ENCODE results near the gene GMCL2. TPM values are rescaled to one million over a fixed set of nuclear protein-coding genes. Genes with fewer than 3 reads are reported as not detected.
"Not testable (repeated sequence)": the region's sequence is repeated elsewhere in the genome, so short reads cannot be mapped to it uniquely, and the experiment has no call there.

The GMCL2 gene
- total RNA-seq, 2 experiments from 2014 or later, result not detected

DNA sequence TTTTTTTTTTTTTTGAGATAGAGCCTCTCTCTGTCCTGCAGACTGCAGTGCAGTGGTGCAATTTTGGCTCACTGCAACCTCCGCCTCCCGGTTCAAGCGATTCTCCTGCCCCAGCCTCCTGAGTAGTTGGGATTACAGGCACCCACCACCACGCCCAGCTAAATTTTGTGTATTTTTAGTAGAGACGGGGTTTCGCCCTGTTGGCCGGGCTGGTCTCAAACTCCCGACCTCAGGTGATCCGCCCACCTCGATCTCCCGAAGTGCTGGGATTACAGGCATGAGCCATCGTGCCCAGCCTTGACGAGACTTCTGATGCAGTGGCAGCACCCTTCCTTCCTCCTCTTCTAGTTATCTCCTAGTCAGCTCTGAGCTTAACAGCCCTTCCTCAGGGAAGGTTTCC lies 41.9 kb upstream of the GMCL2 start:
- H3K9me3 Mint-ChIP-seq, DNase-seq, POLR2A ChIA-PET, H3K4me3 Mint-ChIP-seq, H3K27me3 Mint-ChIP-seq, H3K27ac Mint-ChIP-seq: not testable (repeated sequence)
- H3K4me1 Mint-ChIP-seq, result peaks cover 57% of the 10 kb centered on the region
- CTCF ChIA-PET, result interaction anchor here (0.5 to 2.0 kb wide), 3 partner anchors 8 to 25 kb away, joined by 3 to 6 read pairs (median 3); partner anchors contain the start of gene HNRNPAB
- peaks cover 59% of the 10 kb centered on the region for H3K36me3 Mint-ChIP-seq (ENCODE audit: low read depth)

DNA sequence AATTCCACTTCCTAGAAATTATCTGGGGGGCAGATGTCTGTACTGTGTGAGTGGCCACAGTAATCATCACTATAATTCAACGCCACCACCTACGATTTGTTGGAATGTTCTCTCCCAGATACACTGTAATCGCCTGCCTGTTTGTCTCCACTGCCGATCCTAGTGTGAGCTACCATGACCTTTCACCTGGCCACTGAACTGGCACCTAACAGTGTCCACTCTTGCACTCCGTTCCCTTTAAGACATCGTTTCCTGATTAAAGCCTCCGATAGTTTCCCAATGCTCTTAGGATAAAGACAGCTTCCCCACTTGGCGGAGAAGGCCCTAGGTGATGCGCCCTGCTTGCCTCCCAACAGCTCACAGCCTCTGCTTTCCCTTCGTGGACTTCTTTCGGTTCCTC lies 41.4 kb upstream of the GMCL2 start:
- CTCF ChIA-PET, result interaction anchor here (1.3 kb wide), 1 partner anchor 24 kb away, joined by 3 read pairs; the partner anchor contains the start of gene HNRNPAB
- Mint-ChIP-seq H3K36me3 (ENCODE audit: low read depth) (peaks cover 62% of the 10 kb centered on the region), H3K27ac (no peak overlapping the region), H3K4me1 (peaks cover 54% of the 10 kb centered on the region), H3K9me3 (no peaks in the 10 kb centered on the region), H3K27me3 (no peaks in the 10 kb centered on the region), H3K4me3 (no peak overlapping the region)
- DNase-seq, result no peak
- POLR2A ChIA-PET, result no interaction called here

DNA sequence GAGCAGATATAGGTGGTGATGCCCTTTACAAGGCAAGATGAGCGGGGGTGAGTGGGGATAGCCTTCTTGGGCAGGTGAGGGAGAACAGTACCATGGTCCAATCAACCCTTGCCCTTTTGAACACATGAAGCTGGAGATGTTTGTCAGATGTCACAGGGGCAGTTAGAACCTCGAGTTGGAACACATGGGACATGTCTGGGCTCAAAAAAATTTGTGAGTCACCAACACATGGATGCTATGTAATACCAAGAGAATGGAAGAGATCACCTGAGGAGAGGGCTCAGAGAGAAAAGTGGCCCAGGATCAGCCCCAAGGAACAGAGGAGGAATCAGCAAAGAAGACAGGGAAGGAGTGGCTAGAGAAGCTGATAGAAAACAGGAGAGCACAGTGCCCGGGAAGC lies 40.8 kb upstream of the GMCL2 start:
- no peak for DNase-seq
- Mint-ChIP-seq H3K4me1 (peaks cover 52% of the 10 kb centered on the region), H3K36me3 (ENCODE audit: low read depth) (peaks cover 67% of the 10 kb centered on the region), H3K9me3 (no peaks in the 10 kb centered on the region), H3K27me3 (no peaks in the 10 kb centered on the region), H3K4me3 (no peak overlapping the region), H3K27ac (no peak overlapping the region)
- POLR2A ChIA-PET, result no interaction called here
- CTCF ChIA-PET, result interaction anchor here (1.3 to 1.6 kb wide), 2 partner anchors 10 to 23 kb away, joined by 3 to 6 read pairs; partner anchors contain the start of gene HNRNPAB

DNA sequence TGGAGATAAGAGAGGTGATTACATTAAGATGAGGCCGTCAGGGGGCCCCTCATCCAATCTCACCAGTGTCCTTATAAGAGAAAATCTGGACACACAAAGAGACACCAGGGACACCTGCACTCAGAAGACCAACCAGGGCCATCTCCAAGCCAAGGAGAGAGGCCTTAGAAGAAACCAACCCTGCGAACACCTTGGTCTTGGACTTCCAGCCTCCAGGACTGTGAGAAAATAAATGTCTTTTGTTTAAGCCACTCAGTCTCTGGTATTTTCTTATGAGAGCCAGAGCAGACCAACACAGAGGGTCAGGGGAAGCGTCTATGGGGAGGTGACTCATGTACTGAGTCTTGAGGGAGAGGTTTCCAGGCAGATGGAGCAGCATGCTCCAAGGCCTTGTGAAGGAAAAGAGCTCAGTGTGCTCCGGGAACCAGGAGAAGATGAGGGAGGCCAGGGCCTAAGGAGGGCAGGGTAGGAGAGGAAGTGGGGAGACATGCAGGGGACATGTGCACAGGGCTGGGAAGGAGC lies 40.0 kb upstream of the GMCL2 start:
- H3K36me3 Mint-ChIP-seq (ENCODE audit: low read depth), result peaks cover 68% of the 10 kb centered on the region
- ChIA-PET CTCF (interaction anchor here (1.6 to 2.3 kb wide), 2 partner anchors 11 to 12 kb away, joined by 5 to 6 read pairs; no protein-coding TSS in a partner anchor), POLR2A (no interaction called here)
- H3K27me3 Mint-ChIP-seq, result no peaks in the 10 kb centered on the region
- no peak for DNase-seq
- H3K4me3 Mint-ChIP-seq, result no peak overlapping the region
- no peak overlapping the region for H3K27ac Mint-ChIP-seq
- H3K4me1 Mint-ChIP-seq, result peaks cover 51% of the 10 kb centered on the region
- H3K9me3 Mint-ChIP-seq, result no peaks in the 10 kb centered on the region

DNA sequence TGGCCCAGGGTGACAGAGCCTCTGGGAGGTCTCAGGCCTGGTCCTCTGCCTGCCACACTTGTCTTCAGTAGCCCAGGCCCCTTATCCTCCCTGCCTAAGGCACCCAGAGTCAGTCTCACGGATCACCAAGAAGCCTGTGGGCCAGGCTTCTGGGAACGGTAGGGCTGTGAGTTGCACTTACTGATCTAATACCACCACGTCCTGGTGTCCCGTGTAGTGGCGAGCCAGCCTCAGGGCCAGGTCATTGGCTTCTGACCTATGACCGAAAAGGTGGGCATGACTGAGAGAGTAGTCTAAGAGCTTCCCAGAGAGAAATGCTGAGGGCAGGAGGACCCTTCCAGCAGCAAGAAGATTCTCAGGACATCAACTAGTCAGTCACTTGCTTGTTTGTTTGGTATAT lies 38.0 kb upstream of the GMCL2 start:
- H3K36me3 Mint-ChIP-seq (ENCODE audit: low read depth), result peaks cover 64% of the 10 kb centered on the region
- no peaks in the 10 kb centered on the region for H3K27me3 Mint-ChIP-seq
- H3K9me3 Mint-ChIP-seq, result no peaks in the 10 kb centered on the region
- CTCF ChIA-PET, result interaction anchor here (1.3 to 2.3 kb wide), 2 partner anchors 10 kb away, joined by 4 to 5 read pairs; no protein-coding TSS in a partner anchor
- no peak overlapping the region for H3K27ac Mint-ChIP-seq
- no peak overlapping the region for H3K4me3 Mint-ChIP-seq
- H3K4me1 Mint-ChIP-seq, result peaks cover 44% of the 10 kb centered on the region
- DNase-seq, result no peak
- POLR2A ChIA-PET, result no interaction called here

DNA sequence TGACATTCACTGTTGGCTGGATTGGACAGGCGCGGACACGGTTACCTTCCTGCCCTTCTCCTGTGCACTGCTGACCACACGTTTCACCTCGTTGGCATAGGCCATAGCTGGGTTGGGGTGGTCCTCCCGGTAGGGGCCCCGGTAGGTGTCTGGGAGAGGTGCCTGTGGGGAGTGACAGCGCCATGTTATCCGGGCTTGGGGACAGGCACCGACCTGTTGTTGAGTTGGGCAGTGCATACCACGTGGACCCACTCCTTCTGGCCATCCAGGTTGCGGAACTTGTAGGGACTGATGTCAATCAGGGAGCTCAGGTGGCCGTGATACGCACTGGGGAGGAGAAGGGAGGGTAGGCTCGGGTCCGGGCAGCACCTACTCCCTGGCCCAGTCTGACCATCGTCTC lies 37.2 kb upstream of the GMCL2 start:
- DNase-seq, result no peak
- no peaks in the 10 kb centered on the region for H3K27me3 Mint-ChIP-seq
- ChIA-PET POLR2A (no interaction called here), CTCF (interaction anchor here (0.7 to 1.3 kb wide), 2 partner anchors 11 to 12 kb away, joined by 3 to 4 read pairs; no protein-coding TSS in a partner anchor)
- H3K4me1 Mint-ChIP-seq, result peaks cover 36% of the 10 kb centered on the region
- no peaks in the 10 kb centered on the region for H3K9me3 Mint-ChIP-seq
- H3K36me3 Mint-ChIP-seq (ENCODE audit: low read depth), result peaks cover 58% of the 10 kb centered on the region
- H3K27ac Mint-ChIP-seq, result no peak overlapping the region
- no peak overlapping the region for H3K4me3 Mint-ChIP-seq

DNA sequence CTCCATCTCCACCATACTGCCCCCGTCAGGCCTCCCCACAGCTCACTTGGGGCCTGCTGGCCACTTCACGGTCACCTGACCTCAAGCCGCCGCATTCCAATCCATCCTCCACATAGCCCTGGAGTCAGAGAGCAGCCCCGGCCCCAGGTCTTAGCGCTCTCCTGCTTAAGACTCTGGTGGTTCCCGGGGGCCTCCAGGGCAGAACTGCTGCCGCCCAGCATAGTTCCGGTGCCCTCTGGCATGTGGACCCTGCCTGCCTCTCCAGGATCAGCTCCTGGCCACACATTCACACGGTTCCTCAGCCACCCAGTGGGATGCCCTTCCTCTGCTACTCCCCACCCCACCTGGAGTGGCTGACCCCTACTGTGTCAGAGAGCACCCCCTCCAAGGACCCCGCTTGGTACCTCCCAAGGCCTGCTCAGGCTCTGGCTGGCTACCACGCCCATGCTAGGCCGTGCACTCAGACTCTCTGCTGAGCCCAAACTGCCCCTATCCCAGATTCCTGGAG lies 36.7 kb upstream of the GMCL2 start:
- no peak overlapping the region for H3K27ac Mint-ChIP-seq
- no peak for DNase-seq
- peaks cover 32% of the 10 kb centered on the region for H3K4me1 Mint-ChIP-seq
- ChIA-PET POLR2A (no interaction called here), CTCF (interaction anchor here (1.3 kb wide), 1 partner anchor 11 kb away, joined by 4 read pairs; no protein-coding TSS in a partner anchor)
- no peak overlapping the region for H3K4me3 Mint-ChIP-seq
- peaks cover 57% of the 10 kb centered on the region for H3K36me3 Mint-ChIP-seq (ENCODE audit: low read depth)
- H3K9me3 Mint-ChIP-seq, result no peaks in the 10 kb centered on the region
- no peaks in the 10 kb centered on the region for H3K27me3 Mint-ChIP-seq

DNA sequence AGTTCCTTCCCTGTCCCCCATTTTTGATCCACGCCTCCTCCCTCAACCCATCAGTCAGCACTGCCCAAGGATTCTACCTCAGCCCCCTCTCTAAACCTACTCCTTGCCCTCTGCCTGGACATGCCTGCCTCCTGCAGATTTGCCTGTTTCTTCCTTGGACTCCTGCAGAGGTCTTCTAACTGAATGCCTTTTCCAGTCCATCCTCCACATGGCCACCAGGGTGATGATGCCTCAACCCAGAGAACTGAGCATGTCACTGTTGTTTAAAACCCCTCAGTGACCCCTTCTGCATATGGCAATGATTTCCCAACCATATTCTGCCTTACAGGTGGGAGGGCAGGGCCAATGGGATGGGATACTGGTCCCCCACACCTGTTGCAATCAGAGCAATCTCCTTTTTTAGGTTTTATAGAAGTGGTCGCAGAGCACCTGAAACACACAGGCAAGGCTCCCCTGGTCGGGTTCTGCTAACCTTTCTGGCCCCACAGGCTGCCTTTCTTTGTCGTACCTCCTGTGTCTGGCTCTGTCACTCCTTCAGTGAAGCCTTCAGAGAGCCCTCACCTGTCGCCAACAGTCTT lies 36.1 kb upstream of the GMCL2 start:
- Mint-ChIP-seq H3K9me3 (no peaks in the 10 kb centered on the region), H3K36me3 (ENCODE audit: low read depth) (peaks cover 56% of the 10 kb centered on the region), H3K27ac (peak overlapping the region; percentile 15), H3K4me1 (peaks cover 29% of the 10 kb centered on the region), H3K27me3 (no peaks in the 10 kb centered on the region), H3K4me3 (no peak overlapping the region)
- ChIA-PET CTCF (no interaction called here), POLR2A (no interaction called here)
- no peak for DNase-seq

DNA sequence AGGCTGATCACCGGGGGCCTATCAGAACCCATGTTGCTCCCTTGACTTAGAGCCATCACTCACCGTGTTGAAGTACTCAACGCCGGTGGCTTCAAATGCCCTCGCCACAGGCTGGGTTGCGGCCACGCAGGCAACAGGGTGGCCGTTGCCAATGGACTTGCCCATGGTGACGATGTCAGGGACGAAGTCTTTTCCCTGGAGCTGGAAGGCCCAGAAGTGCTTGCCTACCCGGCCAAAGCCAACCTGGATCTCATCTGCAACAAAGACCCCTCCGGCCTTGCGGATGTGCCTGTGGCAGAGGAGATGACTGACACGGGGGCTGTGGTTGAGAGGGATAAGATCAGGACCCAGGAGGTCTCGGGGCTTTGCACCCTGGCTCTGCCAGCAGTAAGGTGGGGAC lies 35.1 kb upstream of the GMCL2 start:
- H3K4me3 Mint-ChIP-seq, result no peak overlapping the region
- no peaks in the 10 kb centered on the region for H3K9me3 Mint-ChIP-seq
- peaks cover 20% of the 10 kb centered on the region for H3K4me1 Mint-ChIP-seq
- POLR2A ChIA-PET, result interaction anchor here (0.5 kb wide), 1 partner anchor 78 kb away, joined by 3 read pairs; no protein-coding TSS in a partner anchor
- H3K36me3 Mint-ChIP-seq (ENCODE audit: low read depth), result peaks cover 50% of the 10 kb centered on the region
- DNase-seq, result no peak
- no peaks in the 10 kb centered on the region for H3K27me3 Mint-ChIP-seq
- no peak overlapping the region for H3K27ac Mint-ChIP-seq
- CTCF ChIA-PET, result interaction anchor here (1.5 kb wide), 1 partner anchor 8 kb away, joined by 6 read pairs; no protein-coding TSS in a partner anchor

DNA sequence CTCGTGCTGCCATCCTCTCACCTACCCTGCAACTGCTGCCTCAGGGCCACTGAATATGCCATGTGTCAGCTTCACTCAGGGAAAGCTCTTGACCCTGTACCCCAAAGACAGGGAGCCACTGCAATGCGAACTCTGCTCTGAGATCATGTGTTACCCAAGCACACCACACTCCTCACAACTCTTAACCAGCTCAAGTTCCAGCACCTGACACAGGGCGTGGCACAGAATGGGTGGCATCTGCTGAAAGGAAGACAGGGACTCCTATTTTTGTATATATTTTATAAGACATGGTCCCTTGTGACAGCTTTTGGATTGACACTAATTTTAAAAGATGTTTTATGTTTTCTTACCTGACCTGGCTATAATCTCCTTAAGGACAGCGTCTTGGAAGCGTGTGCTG lies 34.7 kb upstream of the GMCL2 start:
- CTCF ChIA-PET, result interaction anchor here (1.5 kb wide), 1 partner anchor 8 kb away, joined by 6 read pairs; no protein-coding TSS in a partner anchor
- H3K27ac Mint-ChIP-seq, result peak overlapping the region; percentile 36
- POLR2A ChIA-PET, result interaction anchor here (0.5 kb wide), 1 partner anchor 78 kb away, joined by 3 read pairs; no protein-coding TSS in a partner anchor
- H3K4me1 Mint-ChIP-seq, result peaks cover 17% of the 10 kb centered on the region
- no peak for DNase-seq
- peaks cover 46% of the 10 kb centered on the region for H3K36me3 Mint-ChIP-seq (ENCODE audit: low read depth)
- no peak overlapping the region for H3K4me3 Mint-ChIP-seq
- H3K9me3 Mint-ChIP-seq, result no peaks in the 10 kb centered on the region
- H3K27me3 Mint-ChIP-seq, result no peaks in the 10 kb centered on the region

DNA sequence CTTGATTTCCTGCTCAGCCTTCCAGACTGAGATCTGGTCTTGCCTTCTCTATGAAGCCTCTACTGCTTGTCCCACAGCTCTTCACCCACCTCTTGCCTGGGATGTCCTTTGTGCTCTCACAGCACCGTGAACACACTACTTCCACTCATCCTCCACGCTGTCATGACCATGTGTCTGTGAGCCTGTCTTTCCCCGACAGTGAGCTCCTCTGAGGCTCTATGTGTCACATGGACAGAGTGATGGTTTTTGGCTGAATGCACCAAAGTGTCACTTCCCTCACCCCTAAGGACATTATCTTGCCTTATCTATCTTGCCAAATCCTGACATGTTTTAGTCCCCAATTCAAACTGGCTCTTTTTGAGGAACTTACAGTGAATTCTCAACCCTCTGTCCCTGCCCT lies 34.1 kb upstream of the GMCL2 start:
- Mint-ChIP-seq H3K4me3 (no peak overlapping the region), H3K9me3 (no peaks in the 10 kb centered on the region), H3K27me3 (no peaks in the 10 kb centered on the region), H3K36me3 (ENCODE audit: low read depth) (peaks cover 46% of the 10 kb centered on the region), H3K27ac (peak overlapping the region; percentile 36), H3K4me1 (peaks cover 16% of the 10 kb centered on the region)
- CTCF ChIA-PET, result interaction anchor here (1.5 kb wide), 1 partner anchor 9 kb away, joined by 6 read pairs; no protein-coding TSS in a partner anchor
- POLR2A ChIA-PET, result no interaction called here
- no peak for DNase-seq

DNA sequence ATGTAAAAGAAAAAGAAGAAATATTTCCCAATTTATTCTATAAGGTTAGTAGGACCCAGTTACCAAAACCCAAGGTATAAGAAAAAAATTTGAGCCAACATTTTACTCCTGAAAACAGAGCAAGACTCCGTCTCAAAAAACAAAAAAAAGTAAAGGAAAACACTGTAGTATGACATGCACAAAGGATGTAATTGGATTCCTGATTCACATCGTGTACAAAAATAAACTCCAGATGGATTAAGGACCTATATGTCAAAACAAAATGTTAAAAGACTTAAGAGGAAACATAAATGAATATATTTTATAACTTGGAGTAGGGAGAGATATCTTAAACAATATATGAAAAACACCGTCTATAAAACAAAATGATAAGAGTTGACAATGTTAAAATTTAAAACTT lies 31.7 kb upstream of the GMCL2 start:
- no peak for DNase-seq
- H3K27me3 Mint-ChIP-seq, result no peaks in the 10 kb centered on the region
- CTCF ChIA-PET, result no interaction called here
- peaks cover 57% of the 10 kb centered on the region for H3K36me3 Mint-ChIP-seq (ENCODE audit: low read depth)
- peaks cover 17% of the 10 kb centered on the region for H3K4me1 Mint-ChIP-seq
- H3K4me3 Mint-ChIP-seq, result no peak overlapping the region
- H3K9me3 Mint-ChIP-seq, result no peaks in the 10 kb centered on the region
- no peak overlapping the region for H3K27ac Mint-ChIP-seq
- POLR2A ChIA-PET, result no interaction called here

DNA sequence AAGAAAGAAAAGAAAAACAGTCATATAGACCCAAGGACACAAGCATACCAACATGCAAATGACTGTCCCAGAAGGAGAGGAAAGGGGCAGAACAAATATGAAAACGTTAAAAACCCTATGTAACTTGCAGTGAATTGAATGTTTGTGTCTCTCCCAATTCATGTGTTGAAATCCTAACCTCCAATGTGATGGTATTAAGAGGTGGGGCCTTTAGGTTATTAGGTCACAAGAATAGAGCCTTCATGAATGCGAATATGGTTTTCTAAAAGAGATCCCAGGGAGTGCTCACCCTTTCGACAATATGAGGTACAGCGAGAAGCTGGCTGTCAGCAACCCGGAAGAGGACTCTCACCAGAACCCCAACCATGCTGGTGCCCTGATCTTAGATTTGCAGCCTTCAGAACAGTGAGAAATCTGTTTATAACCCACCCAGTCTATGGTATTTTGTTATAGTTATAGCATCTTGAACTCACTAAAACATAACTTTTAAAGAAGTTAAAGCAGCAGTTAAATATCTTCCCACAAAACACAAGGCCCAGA lies 31.1 kb upstream of the GMCL2 start:
- H3K4me3 Mint-ChIP-seq, result no peak overlapping the region
- no peak for DNase-seq
- ChIA-PET POLR2A (no interaction called here), CTCF (no interaction called here)
- H3K36me3 Mint-ChIP-seq (ENCODE audit: low read depth), result peaks cover 59% of the 10 kb centered on the region
- H3K27me3 Mint-ChIP-seq, result no peaks in the 10 kb centered on the region
- peaks cover 17% of the 10 kb centered on the region for H3K4me1 Mint-ChIP-seq
- H3K27ac Mint-ChIP-seq, result no peak overlapping the region
- H3K9me3 Mint-ChIP-seq, result no peaks in the 10 kb centered on the region

All from activated CD4-positive, alpha-beta T cell treated with anti-CD3 and anti-CD28 coated beads, Interleukin-2, amount 10 ng/mL, durations not matched to agents 7 days and 5 days (primary cell).